ENCODE results near the gene PARP16.

PARP16 gene

GRCh38 chr15:65214010-65214409 is 72.7 kb downstream of the PARP16 start:
- no peak overlapping the region for H3K4me3 ChIP-seq (ENCODE audit: low read depth, low read length)
- no peak for TF ChIP-seq CTCF (IDR thresholded peaks at IDR 0.05; ENCODE audit: control insufficient read depth, extremely low read depth, insufficient read depth)
- DNase-seq (ENCODE audit: low read depth), result no peak

GRCh38 chr15:65213241-65213640 is 73.4 kb downstream of the PARP16 start:
- DNase-seq (ENCODE audit: low read depth), result no peak
- TF ChIP-seq CTCF (IDR thresholded peaks at IDR 0.05; ENCODE audit: control insufficient read depth, extremely low read depth, insufficient read depth), result no peak
- H3K4me3 ChIP-seq (ENCODE audit: low read depth, low read length), result no peak overlapping the region

GRCh38 chr15:65212097-65212496 is 74.6 kb downstream of the PARP16 start:
- DNase-seq (ENCODE audit: low read depth), result no peak
- peak; percentile 43 for TF ChIP-seq CTCF (IDR thresholded peaks at IDR 0.05; ENCODE audit: control insufficient read depth, extremely low read depth, insufficient read depth)
- no peak overlapping the region for H3K4me3 ChIP-seq (ENCODE audit: low read depth, low read length)

GRCh38 chr15:65211482-65211982 is 75.2 kb downstream of the PARP16 start:
- DNase-seq (ENCODE audit: low read depth), result no peak
- TF ChIP-seq CTCF (IDR thresholded peaks at IDR 0.05; ENCODE audit: control insufficient read depth, extremely low read depth, insufficient read depth), result no peak
- H3K4me3 ChIP-seq (ENCODE audit: low read depth, low read length), result no peak overlapping the region

- no peak for TF ChIP-seq CTCF (IDR thresholded peaks at IDR 0.05; ENCODE audit: control insufficient read depth, extremely low read depth, insufficient read depth)
- DNase-seq (ENCODE audit: low read depth), result no peak
- H3K4me3 ChIP-seq (ENCODE audit: low read depth, low read length), result no peak within 1 kb of the TSS
These were observed 75.8 kb downstream of the PARP16 start, which contains the start of gene CILP for GRCh38 chr15:65210770-65211481. Gene CILP (minus strand): TSS chr15:65211473. CDS start chr15:65209755, 1,718 bp downstream.

- no peak for DNase-seq (ENCODE audit: low read depth)
- H3K4me3 ChIP-seq (ENCODE audit: low read depth, low read length), result no peak overlapping the region
- TF ChIP-seq CTCF (IDR thresholded peaks at IDR 0.05; ENCODE audit: control insufficient read depth, extremely low read depth, insufficient read depth), result no peak
These were observed 76.7 kb downstream of the PARP16 start for GRCh38 chr15:65209701-65210643.

All from LNCaP clone FGC (cell line).